ENCODE data around the gene LYZL1.
"Not testable (repeated sequence)": the region's sequence is repeated elsewhere in the genome, so short reads cannot be mapped to it uniquely, and the experiment has no call there.

LYZL1 gene

DNA sequence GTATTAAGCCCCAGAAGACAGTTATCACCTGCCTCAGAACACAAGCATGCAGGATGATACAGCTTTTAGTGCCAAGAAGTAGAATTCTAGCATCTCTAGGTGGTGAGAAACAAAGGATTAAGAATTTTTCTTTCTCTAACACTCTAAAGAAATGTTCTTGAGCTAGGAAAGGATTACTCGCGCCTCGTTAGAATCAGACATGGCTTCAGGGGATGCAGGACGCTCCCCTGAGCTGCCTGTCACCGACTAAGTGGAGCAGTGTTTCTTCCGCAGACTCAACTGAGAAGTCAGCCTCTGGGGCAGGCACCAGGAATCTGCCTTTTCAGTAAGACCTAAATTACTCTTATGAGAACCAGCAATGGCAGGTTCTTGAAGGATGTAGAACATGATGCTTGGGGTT is at the start of gene LYZL1:
Gene LYZL1, plus strand, starts transcription at position 165 of the 400 bp plus-strand sequence. CDS start 2,798 bp downstream, outside the sequence.
- not testable (repeated sequence) for H2AFZ ChIP-seq (ENCODE audit: low read depth, low read length); H3K9me3 ChIP-seq (ENCODE audit: low read length); H3K36me3 ChIP-seq (ENCODE audit: insufficient read depth, low read length); H3K27me3 ChIP-seq (ENCODE audit: insufficient read depth, low read length); H3K4me3 ChIP-seq (ENCODE audit: low read length); H3K4me1 ChIP-seq (ENCODE audit: insufficient read depth, low read length)

- Histone ChIP-seq H3K27me3 (ENCODE audit: insufficient read depth, low read length) (no peaks in the 10 kb centered on the region), H3K4me3 (ENCODE audit: low read length) (no peak overlapping the region), H3K9me3 (ENCODE audit: low read length) (no peaks in the 10 kb centered on the region), H2AFZ (ENCODE audit: low read depth, low read length) (no peak overlapping the region), H3K36me3 (ENCODE audit: insufficient read depth, low read length) (no peaks in the 10 kb centered on the region), H3K4me1 (ENCODE audit: insufficient read depth, low read length) (no peaks in the 10 kb centered on the region)
These were observed 49.0 kb upstream of the LYZL1 start for GRCh38 chr10:29239569-29240472.

DNA sequence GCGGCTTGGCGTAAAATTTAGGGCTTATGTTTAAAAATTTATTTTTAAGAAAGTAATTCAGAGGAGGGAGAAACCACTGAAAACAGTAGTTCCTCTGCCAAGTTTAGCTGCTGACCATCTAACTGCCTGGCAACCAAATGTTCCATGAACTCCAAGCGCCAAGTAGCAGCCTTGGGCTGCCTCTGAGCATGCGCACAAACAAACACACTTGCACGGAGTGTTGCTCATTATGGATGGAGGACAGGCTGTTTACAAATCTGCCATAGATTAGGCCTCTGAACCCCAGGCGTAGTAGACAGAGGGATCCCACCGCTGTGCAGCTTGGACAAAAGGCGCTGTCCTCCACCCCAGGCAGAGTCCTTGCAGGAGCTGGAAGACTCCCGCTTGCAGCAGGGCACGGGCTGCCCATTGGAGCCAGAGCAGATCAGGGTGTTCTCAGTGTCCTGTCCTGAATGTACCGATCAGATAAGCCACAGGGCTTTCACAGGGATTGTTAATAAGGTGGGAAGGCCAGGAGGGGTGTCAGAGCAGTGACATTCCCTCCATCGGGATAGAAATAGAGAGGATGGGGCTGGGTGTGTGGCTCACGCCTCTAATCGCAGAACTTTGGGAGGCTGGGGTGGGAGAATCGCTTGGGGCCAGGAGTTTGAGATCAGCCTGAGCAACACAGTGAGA is 47.7 kb upstream of the LYZL1 start:
- no peak overlapping the region for H3K4me3 ChIP-seq (ENCODE audit: low read length)
- no peaks in the 10 kb centered on the region for H3K36me3 ChIP-seq (ENCODE audit: insufficient read depth, low read length)
- H3K27me3 ChIP-seq (ENCODE audit: insufficient read depth, low read length) = no peaks in the 10 kb centered on the region
- H3K4me1 ChIP-seq (ENCODE audit: insufficient read depth, low read length) = no peaks in the 10 kb centered on the region
- no peak overlapping the region for H2AFZ ChIP-seq (ENCODE audit: low read depth, low read length)
- no peaks in the 10 kb centered on the region for H3K9me3 ChIP-seq (ENCODE audit: low read length)

- Histone ChIP-seq H3K27me3 (ENCODE audit: insufficient read depth, low read length) (no peaks in the 10 kb centered on the region), H2AFZ (ENCODE audit: low read depth, low read length) (no peak overlapping the region), H3K4me1 (ENCODE audit: insufficient read depth, low read length) (no peaks in the 10 kb centered on the region), H3K4me3 (ENCODE audit: low read length) (no peak overlapping the region), H3K9me3 (ENCODE audit: low read length) (no peaks in the 10 kb centered on the region), H3K36me3 (ENCODE audit: insufficient read depth, low read length) (no peaks in the 10 kb centered on the region)
These were observed 46.9 kb upstream of the LYZL1 start for GRCh38 chr10:29241925-29242324.

- Histone ChIP-seq H3K36me3 (ENCODE audit: insufficient read depth, low read length) (no peaks in the 10 kb centered on the region), H3K9me3 (ENCODE audit: low read length) (no peaks in the 10 kb centered on the region), H3K4me3 (ENCODE audit: low read length) (no peak overlapping the region), H3K27me3 (ENCODE audit: insufficient read depth, low read length) (no peaks in the 10 kb centered on the region), H2AFZ (ENCODE audit: low read depth, low read length) (no peak overlapping the region), H3K4me1 (ENCODE audit: insufficient read depth, low read length) (no peaks in the 10 kb centered on the region)
These were observed 45.8 kb upstream of the LYZL1 start for GRCh38 chr10:29243066-29243465.

DNA sequence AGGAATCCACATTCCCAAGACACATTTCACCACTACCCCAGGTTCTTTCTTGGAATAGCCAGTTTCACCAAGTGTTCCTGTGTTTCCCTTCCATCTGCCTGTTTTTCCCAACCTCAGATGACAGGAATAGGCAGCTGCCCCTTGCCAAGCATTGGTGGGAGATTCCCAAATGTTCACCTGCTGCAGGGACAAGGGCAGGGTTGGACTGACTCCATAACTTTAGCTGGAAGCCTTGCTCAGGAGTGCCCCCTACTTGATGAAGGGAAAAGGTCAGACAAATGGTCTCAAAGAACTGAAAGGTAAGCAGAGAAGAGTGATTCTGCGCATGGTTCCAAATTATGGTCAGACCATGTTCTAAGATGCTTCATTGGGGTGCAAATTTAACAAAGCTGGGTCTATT is 45.1 kb upstream of the LYZL1 start:
- no peaks in the 10 kb centered on the region for H3K36me3 ChIP-seq (ENCODE audit: insufficient read depth, low read length)
- no peaks in the 10 kb centered on the region for H3K9me3 ChIP-seq (ENCODE audit: low read length)
- H3K27me3 ChIP-seq (ENCODE audit: insufficient read depth, low read length) = no peaks in the 10 kb centered on the region
- no peak overlapping the region for H2AFZ ChIP-seq (ENCODE audit: low read depth, low read length)
- no peaks in the 10 kb centered on the region for H3K4me1 ChIP-seq (ENCODE audit: insufficient read depth, low read length)
- H3K4me3 ChIP-seq (ENCODE audit: low read length) = no peak overlapping the region

DNA sequence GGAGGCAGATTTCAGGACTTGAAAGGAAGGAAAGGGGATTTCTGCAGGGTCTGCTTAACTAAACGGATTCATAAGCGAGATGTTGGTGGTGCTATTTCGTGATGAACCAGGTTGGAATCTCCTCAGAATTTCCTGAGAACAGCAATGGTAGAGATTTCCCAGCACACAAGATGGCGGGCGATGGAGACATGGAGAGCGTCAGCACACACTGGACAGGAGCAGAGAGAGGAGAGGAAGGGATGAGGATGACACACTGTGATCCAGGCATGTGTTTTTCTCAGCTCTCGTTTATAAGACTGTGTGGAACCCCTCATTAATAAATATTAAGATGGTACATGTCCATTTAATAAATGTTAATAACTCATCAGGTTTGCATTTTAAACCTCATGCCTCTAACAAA is 43.9 kb upstream of the LYZL1 start:
- H3K4me1 ChIP-seq (ENCODE audit: insufficient read depth, low read length) = no peaks in the 10 kb centered on the region
- H2AFZ ChIP-seq (ENCODE audit: low read depth, low read length) = no peak overlapping the region
- H3K27me3 ChIP-seq (ENCODE audit: insufficient read depth, low read length) = no peaks in the 10 kb centered on the region
- H3K36me3 ChIP-seq (ENCODE audit: insufficient read depth, low read length) = no peaks in the 10 kb centered on the region
- H3K9me3 ChIP-seq (ENCODE audit: low read length) = no peaks in the 10 kb centered on the region
- no peak overlapping the region for H3K4me3 ChIP-seq (ENCODE audit: low read length)

- H3K9me3 ChIP-seq (ENCODE audit: low read length) = no peaks in the 10 kb centered on the region
- no peaks in the 10 kb centered on the region for H3K27me3 ChIP-seq (ENCODE audit: insufficient read depth, low read length)
- no peak overlapping the region for H2AFZ ChIP-seq (ENCODE audit: low read depth, low read length)
- no peaks in the 10 kb centered on the region for H3K4me1 ChIP-seq (ENCODE audit: insufficient read depth, low read length)
- H3K36me3 ChIP-seq (ENCODE audit: insufficient read depth, low read length) = no peaks in the 10 kb centered on the region
- H3K4me3 ChIP-seq (ENCODE audit: low read length) = no peak overlapping the region
These were observed 43.4 kb upstream of the LYZL1 start for GRCh38 chr10:29245476-29245875.

- H2AFZ ChIP-seq (ENCODE audit: low read depth, low read length) = no peak overlapping the region
- no peaks in the 10 kb centered on the region for H3K27me3 ChIP-seq (ENCODE audit: insufficient read depth, low read length)
- no peak overlapping the region for H3K4me3 ChIP-seq (ENCODE audit: low read length)
- H3K4me1 ChIP-seq (ENCODE audit: insufficient read depth, low read length) = no peaks in the 10 kb centered on the region
- no peaks in the 10 kb centered on the region for H3K9me3 ChIP-seq (ENCODE audit: low read length)
- H3K36me3 ChIP-seq (ENCODE audit: insufficient read depth, low read length) = no peaks in the 10 kb centered on the region
These were observed 42.4 kb upstream of the LYZL1 start for GRCh38 chr10:29246449-29246848.

- H3K4me1 ChIP-seq (ENCODE audit: insufficient read depth, low read length) = no peaks in the 10 kb centered on the region
- no peak overlapping the region for H3K4me3 ChIP-seq (ENCODE audit: low read length)
- no peaks in the 10 kb centered on the region for H3K9me3 ChIP-seq (ENCODE audit: low read length)
- no peaks in the 10 kb centered on the region for H3K36me3 ChIP-seq (ENCODE audit: insufficient read depth, low read length)
- H3K27me3 ChIP-seq (ENCODE audit: insufficient read depth, low read length) = no peaks in the 10 kb centered on the region
- no peak overlapping the region for H2AFZ ChIP-seq (ENCODE audit: low read depth, low read length)
These were observed 40.7 kb upstream of the LYZL1 start for GRCh38 chr10:29248158-29248557.

- Histone ChIP-seq H2AFZ (ENCODE audit: low read depth, low read length) (no peak overlapping the region), H3K27me3 (ENCODE audit: insufficient read depth, low read length) (no peaks in the 10 kb centered on the region)
These were observed 39.9 kb upstream of the LYZL1 start for GRCh38 chr10:29249018-29249417.

DNA sequence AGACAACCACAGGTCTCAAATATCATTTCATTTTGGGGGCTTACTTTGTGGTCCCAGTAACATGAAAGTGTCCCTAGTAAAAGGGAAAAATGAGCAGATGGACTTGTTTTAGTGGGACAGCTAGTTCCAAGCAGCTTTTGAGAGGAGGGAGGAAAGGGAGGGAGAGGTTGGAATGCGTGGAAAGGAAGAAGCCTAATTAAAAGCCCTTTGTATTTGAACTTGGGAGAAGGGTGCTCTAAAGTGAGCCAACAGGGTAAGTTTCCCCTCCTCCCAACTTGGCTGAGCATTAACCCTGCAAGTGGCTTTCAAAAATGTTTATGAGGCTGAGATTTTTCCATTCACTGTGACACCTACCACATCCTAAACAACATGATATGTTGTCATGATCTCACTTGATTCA is 38.8 kb upstream of the LYZL1 start:
- H3K4me1 ChIP-seq (ENCODE audit: insufficient read depth, low read length) = peaks cover 7% of the 10 kb centered on the region
- H3K36me3 ChIP-seq (ENCODE audit: insufficient read depth, low read length) = no peaks in the 10 kb centered on the region
- no peak overlapping the region for H3K4me3 ChIP-seq (ENCODE audit: low read length)
- H2AFZ ChIP-seq (ENCODE audit: low read depth, low read length) = no peak overlapping the region
- no peaks in the 10 kb centered on the region for H3K27me3 ChIP-seq (ENCODE audit: insufficient read depth, low read length)
- no peaks in the 10 kb centered on the region for H3K9me3 ChIP-seq (ENCODE audit: low read length)

More at GRCh38 chr10:29249018-29249417, 39.9 kb upstream of the LYZL1 start:
- Histone ChIP-seq H3K4me3 (ENCODE audit: low read length) (no peak overlapping the region), H3K9me3 (ENCODE audit: low read length) (no peaks in the 10 kb centered on the region), H3K4me1 (ENCODE audit: insufficient read depth, low read length) (no peaks in the 10 kb centered on the region), H3K36me3 (ENCODE audit: insufficient read depth, low read length) (no peaks in the 10 kb centered on the region)

- Histone ChIP-seq H3K27me3 (ENCODE audit: insufficient read depth, low read length) (no peaks in the 10 kb centered on the region), H2AFZ (ENCODE audit: low read depth, low read length) (no peak overlapping the region), H3K36me3 (ENCODE audit: insufficient read depth, low read length) (no peaks in the 10 kb centered on the region), H3K9me3 (ENCODE audit: low read length) (no peaks in the 10 kb centered on the region), H3K4me3 (ENCODE audit: low read length) (no peak overlapping the region), H3K4me1 (ENCODE audit: insufficient read depth, low read length) (peaks cover 7% of the 10 kb centered on the region)
These were observed 35.8 kb upstream of the LYZL1 start for GRCh38 chr10:29252811-29253689.
